HEK293 (cell line): ENCODE measurements around the gene FHDC1.

Experiments
- CTCF ChIP-seq: fragments of 450-650 bp; formaldehyde crosslinking; IDR thresholded peaks from 2 replicates; pipeline ENCODE4 v1.5.1; 2016; ENCODE audit warnings: missing biosample characterization, missing genetic modification characterization
- PBX3 ChIP-seq: sonication (generic); formaldehyde crosslinking; IDR thresholded peaks from 2 replicates; pipeline ENCODE4 v1.8.1; 2022; ENCODE audit warnings: mild to moderate bottlenecking, moderate library complexity, missing genetic modification reagents
- PRDM6 ChIP-seq: fragments of 450-650 bp; formaldehyde crosslinking; IDR thresholded peaks from 2 replicates; pipeline ENCODE4 v1.5.1; 2017; ENCODE audit warnings: missing biosample characterization, missing genetic modification characterization
- RBAK ChIP-seq: fragments of 450-650 bp; formaldehyde crosslinking; IDR thresholded peaks from 2 replicates; pipeline ENCODE4 v1.5.1; 2016; ENCODE audit warnings: missing biosample characterization, missing genetic modification characterization
- REST ChIP-seq: fragments of 450-650 bp; formaldehyde crosslinking; IDR thresholded peaks from 2 replicates; pipeline ENCODE4 v1.5.1; 2016; ENCODE audit warnings: missing biosample characterization, missing genetic modification characterization
- SETDB1 ChIP-seq: IDR thresholded peaks from one replicate; pipeline ENCODE4 v1.6.1; 2017; ENCODE audit warnings: mild to moderate bottlenecking, low read length, moderate library complexity, mixed read lengths; ENCODE audit not compliant: insufficient read length
- ZBTB44 ChIP-seq: fragments of 450-650 bp; IDR thresholded peaks from 2 replicates; pipeline ENCODE4 v1.5.1; 2018; ENCODE audit warnings: missing biosample characterization, mild to moderate bottlenecking, missing genetic modification characterization
- ZFP3 ChIP-seq: fragments of 450-650 bp; formaldehyde crosslinking; IDR thresholded peaks from 2 replicates; pipeline ENCODE4 v1.5.1; 2016; ENCODE audit warnings: low read depth, missing biosample characterization, missing genetic modification characterization
- ZNF114 ChIP-seq: fragments of 450-650 bp; formaldehyde crosslinking; IDR thresholded peaks from 2 replicates; pipeline ENCODE4 v1.5.0; 2017; ENCODE audit warnings: missing biosample characterization, missing genetic modification characterization
- ZNF274 ChIP-seq, 2 experiments: fragments of 200-500 bp in 1 of 2; fragments of 450-650 bp in 1 of 2; sonication (Bioruptor generic) in 1 of 2; formaldehyde crosslinking in 1 of 2; IDR thresholded peaks; 2 replicates each; pipeline versions ENCODE4 v1.5.1 to v1.6.1; 2014 to 2016; ENCODE audit warnings: borderline replicate concordance in 1 of 2, inconsistent platforms in 1 of 2, low read length in 1 of 2, missing biosample characterization in 1 of 2, missing genetic modification characterization in 1 of 2
- ZNF354C ChIP-seq: fragments of 450-650 bp; formaldehyde crosslinking; IDR thresholded peaks from 2 replicates; pipeline ENCODE4 v1.5.1; 2016; ENCODE audit warnings: missing biosample characterization, missing genetic modification characterization, low read depth, borderline replicate concordance
- ZNF555 ChIP-seq: fragments of 450-650 bp; formaldehyde crosslinking; conservative IDR thresholded peaks from 2 replicates; pipeline ENCODE4 v1.5.1; 2017; ENCODE audit warnings: missing biosample characterization, mild to moderate bottlenecking, missing genetic modification characterization, inconsistent platforms
- ZNF580 ChIP-seq: fragments of 450-650 bp; formaldehyde crosslinking; IDR thresholded peaks from 2 replicates; pipeline ENCODE4 v1.5.1; 2016; ENCODE audit warnings: missing biosample characterization, missing genetic modification characterization

- TF ChIP-seq ZNF580 (tag by site-specific recombination) (no peak), CTCF (tag by site-specific recombination) (no peak), ZNF354C (tag by site-specific recombination) (no peak), ZNF114 (tag by site-specific recombination) (no peak), RBAK (tag by site-specific recombination) (no peak), ZFP3 (tag by site-specific recombination) (no peak), ZNF274 (IDR thresholded peaks at IDR 0.05; ENCODE audit: low read length) (no peak), ZNF274 (tag by site-specific recombination; IDR thresholded peaks at IDR 0.05; ENCODE audit: borderline replicate concordance) (no peak), PRDM6 (no peak), ZNF555 (tag by site-specific recombination) (no peak), REST (no peak), SETDB1 (no peak), PBX3 (CRISPR knock-in tag) (no peak), ZBTB44 (no peak)
Observed at GRCh38 chr4:153021276-153021675, 85.2 kb downstream of the FHDC1 start.
